ENCODE data around the gene SAMD4B. TPM values are rescaled to one million over a fixed set of nuclear protein-coding genes. Genes with fewer than 3 reads are reported as not detected.
A peak's percentile ranks its signal among the peaks of the same experiment; 100 is the strongest.

The SAMD4B gene
- total RNA-seq, 2 experiments from 2014 or later = 59.4 to 60.0 TPM

GRCh38 chr19:39411081-39411831 is 69.0 kb downstream of the SAMD4B start:
- peaks cover 4% of the 10 kb centered on the region for H4K20me1 ChIP-seq (ENCODE audit: insufficient read depth, low read length)
- no peaks in the 10 kb centered on the region for H3K9me3 ChIP-seq (ENCODE audit: low read length)
- DNase-seq (ENCODE audit: low spot score) = no peak
- H3K4me3 ChIP-seq (ENCODE audit: low read depth, low read length, poor library complexity, severe bottlenecking) = peak overlapping the region; percentile 61
- H3K36me3 ChIP-seq (ENCODE audit: insufficient read depth, low read length) = peaks cover 27% of the 10 kb centered on the region
- H2AFZ ChIP-seq (ENCODE audit: low read length) = no peak overlapping the region
- intact Hi-C loops (cut with micrococcal nuclease; ENCODE audit: unreplicated experiment) = loop anchor here (1.0 kb wide), 1 partner anchor 199 kb away; no protein-coding TSS in a partner anchor
- H3K4me2 ChIP-seq (ENCODE audit: low read length) = peak overlapping the region; percentile 96
- ChIA-PET CTCF (ENCODE audit: unreplicated experiment) (interaction anchor here (0.9 to 1.0 kb wide), 2 partner anchors 10 to 13 kb away, joined by 3 read pairs; no protein-coding TSS in a partner anchor), POLR2A (interaction anchor here (1.3 to 1.6 kb wide), 4 partner anchors 9 to 25 kb away, joined by 4 to 9 read pairs (median 6); partner anchors contain the start of genes MED29, PAF1 and RPS16)
- peaks cover 43% of the 10 kb centered on the region for H3K79me2 ChIP-seq (ENCODE audit: insufficient read depth, low read depth, low read length)
- no peaks in the 10 kb centered on the region for H3K9me2 ChIP-seq (ENCODE audit: insufficient read depth, low read length)
- peaks cover 33% of the 10 kb centered on the region for H3K4me1 ChIP-seq (ENCODE audit: insufficient read depth, low read length, poor library complexity, severe bottlenecking)
- peak overlapping the region; percentile 91 for H3K27ac ChIP-seq (ENCODE audit: low read depth, low read length, poor library complexity, severe bottlenecking)
- no TSS peak for BruUV-seq (replicated peaks)
- TF ChIP-seq CTCF (conservative IDR thresholded peaks at IDR 0.05; ENCODE audit: low read length) = no peak
- no peak for TF ChIP-seq EZH2phosphoT487 (IDR thresholded peaks at IDR 0.05; ENCODE audit: borderline replicate concordance, low read depth, low read length)

GRCh38 chr19:39411832-39412099 is 69.5 kb downstream of the SAMD4B start:
- peak overlapping the region; percentile 96 for H3K4me2 ChIP-seq (ENCODE audit: low read length)
- H3K4me1 ChIP-seq (ENCODE audit: insufficient read depth, low read length, poor library complexity, severe bottlenecking) = peaks cover 33% of the 10 kb centered on the region
- no peaks in the 10 kb centered on the region for H3K9me3 ChIP-seq (ENCODE audit: low read length)
- BruUV-seq (replicated peaks) = no TSS peak
- H4K20me1 ChIP-seq (ENCODE audit: insufficient read depth, low read length) = peaks cover 4% of the 10 kb centered on the region
- peaks cover 32% of the 10 kb centered on the region for H3K36me3 ChIP-seq (ENCODE audit: insufficient read depth, low read length)
- peak; percentile 95 for DNase-seq (ENCODE audit: low spot score)
- peak overlapping the region; percentile 91 for H3K27ac ChIP-seq (ENCODE audit: low read depth, low read length, poor library complexity, severe bottlenecking)
- peaks cover 43% of the 10 kb centered on the region for H3K79me2 ChIP-seq (ENCODE audit: insufficient read depth, low read depth, low read length)
- peak overlapping the region; percentile 61 for H3K4me3 ChIP-seq (ENCODE audit: low read depth, low read length, poor library complexity, severe bottlenecking)
- intact Hi-C loops (cut with micrococcal nuclease; ENCODE audit: unreplicated experiment) = loop anchor here (1.0 kb wide), 4 partner anchors 14 to 286 kb away; partner anchors contain the start of genes PAK4 and SAMD4B
- CTCF ChIA-PET (ENCODE audit: unreplicated experiment) = interaction anchor here (0.9 to 1.0 kb wide), 2 partner anchors 11 to 14 kb away, joined by 3 read pairs; no protein-coding TSS in a partner anchor
- TF ChIP-seq EZH2phosphoT487 (IDR thresholded peaks at IDR 0.05; ENCODE audit: borderline replicate concordance, low read depth, low read length) (no peak), CTCF (conservative IDR thresholded peaks at IDR 0.05; ENCODE audit: low read length) (peak; percentile 100)
- H2AFZ ChIP-seq (ENCODE audit: low read length) = no peak overlapping the region
- POLR2A ChIA-PET = interaction anchor here (1.3 to 1.6 kb wide), 4 partner anchors 10 to 24 kb away, joined by 4 to 9 read pairs (median 6); partner anchors contain the start of genes MED29, PAF1 and RPS16
- no peaks in the 10 kb centered on the region for H3K9me2 ChIP-seq (ENCODE audit: insufficient read depth, low read length)
